Endothelial cell (in vitro differentiated cells): ENCODE results near the gene DAGLA. TPM values are rescaled to one million over a fixed set of nuclear protein-coding genes. Genes with fewer than 3 reads are reported as not detected.

Experiments used
- DNase-seq: peaks from one replicate; pipeline ENCODE4 v3.0.0; 2021; ENCODE audit warnings: low spot score
- H3K27ac Mint-ChIP-seq: one replicate; pipeline ENCODE4 v1.8.0; 2021; ENCODE audit warnings: mixed read lengths, inconsistent platforms; ENCODE audit not compliant: unreplicated experiment
- H3K27me3 Mint-ChIP-seq: one replicate; pipeline ENCODE4 v1.8.0; 2021; ENCODE audit warnings: mild to moderate bottlenecking, moderate library complexity, mixed read lengths, inconsistent platforms; ENCODE audit not compliant: unreplicated experiment
- H3K36me3 Mint-ChIP-seq: one replicate; pipeline ENCODE4 v1.8.0; 2021; ENCODE audit warnings: mild to moderate bottlenecking, low read depth, mixed read lengths, inconsistent platforms; ENCODE audit not compliant: unreplicated experiment
- H3K4me1 Mint-ChIP-seq: one replicate; pipeline ENCODE4 v1.8.0; 2021; ENCODE audit warnings: mild to moderate bottlenecking, mixed read lengths, inconsistent platforms; ENCODE audit not compliant: unreplicated experiment
- H3K4me3 Mint-ChIP-seq: one replicate; pipeline ENCODE4 v1.8.0; 2021; ENCODE audit warnings: mild to moderate bottlenecking, mixed read lengths, inconsistent platforms; ENCODE audit not compliant: unreplicated experiment
- H3K9me3 Mint-ChIP-seq: one replicate; pipeline ENCODE4 v1.8.0; 2021; ENCODE audit warnings: mixed read lengths, inconsistent platforms; ENCODE audit not compliant: unreplicated experiment
- total RNA-seq: library from RNA; stranded (reverse); fragmentation: NEBNext Ultra II Directional; extraction: Animal tissue kit (Norgen Biotek cat#: 25700); gene quantifications from one replicate; pipeline ENCODE4 v1.2.1, GENCODE V29; 2021; ENCODE audit not compliant: unreplicated experiment
- TF ChIP-seq, protein P1 (sequence below): fragments of 200-600 bp; sonication (generic); IDR thresholded peaks from one replicate; pipeline ENCODE4 v1.5.0; 2021; ENCODE audit warnings: antibody characterized with exemption; ENCODE audit not compliant: unreplicated experiment

DAGLA gene
- total RNA-seq, 1 donor from 2014 or later = 3.2 TPM

- H3K27ac Mint-ChIP-seq = no peak overlapping the region
- peaks cover 9% of the 10 kb centered on the region for H3K36me3 Mint-ChIP-seq
- DNase-seq = no peak
- no peak overlapping the region for H3K4me3 Mint-ChIP-seq
- peaks cover 8% of the 10 kb centered on the region for H3K4me1 Mint-ChIP-seq
- TF ChIP-seq, protein P1, sequence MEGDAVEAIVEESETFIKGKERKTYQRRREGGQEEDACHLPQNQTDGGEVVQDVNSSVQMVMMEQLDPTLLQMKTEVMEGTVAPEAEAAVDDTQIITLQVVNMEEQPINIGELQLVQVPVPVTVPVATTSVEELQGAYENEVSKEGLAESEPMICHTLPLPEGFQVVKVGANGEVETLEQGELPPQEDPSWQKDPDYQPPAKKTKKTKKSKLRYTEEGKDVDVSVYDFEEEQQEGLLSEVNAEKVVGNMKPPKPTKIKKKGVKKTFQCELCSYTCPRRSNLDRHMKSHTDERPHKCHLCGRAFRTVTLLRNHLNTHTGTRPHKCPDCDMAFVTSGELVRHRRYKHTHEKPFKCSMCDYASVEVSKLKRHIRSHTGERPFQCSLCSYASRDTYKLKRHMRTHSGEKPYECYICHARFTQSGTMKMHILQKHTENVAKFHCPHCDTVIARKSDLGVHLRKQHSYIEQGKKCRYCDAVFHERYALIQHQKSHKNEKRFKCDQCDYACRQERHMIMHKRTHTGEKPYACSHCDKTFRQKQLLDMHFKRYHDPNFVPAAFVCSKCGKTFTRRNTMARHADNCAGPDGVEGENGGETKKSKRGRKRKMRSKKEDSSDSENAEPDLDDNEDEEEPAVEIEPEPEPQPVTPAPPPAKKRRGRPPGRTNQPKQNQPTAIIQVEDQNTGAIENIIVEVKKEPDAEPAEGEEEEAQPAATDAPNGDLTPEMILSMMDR = no peak
- no peaks in the 10 kb centered on the region for H3K9me3 Mint-ChIP-seq
- peaks cover 6% of the 10 kb centered on the region for H3K27me3 Mint-ChIP-seq
These were observed 895 bp upstream of the DAGLA start for GRCh38 chr11:61679296-61679695.

DNA sequence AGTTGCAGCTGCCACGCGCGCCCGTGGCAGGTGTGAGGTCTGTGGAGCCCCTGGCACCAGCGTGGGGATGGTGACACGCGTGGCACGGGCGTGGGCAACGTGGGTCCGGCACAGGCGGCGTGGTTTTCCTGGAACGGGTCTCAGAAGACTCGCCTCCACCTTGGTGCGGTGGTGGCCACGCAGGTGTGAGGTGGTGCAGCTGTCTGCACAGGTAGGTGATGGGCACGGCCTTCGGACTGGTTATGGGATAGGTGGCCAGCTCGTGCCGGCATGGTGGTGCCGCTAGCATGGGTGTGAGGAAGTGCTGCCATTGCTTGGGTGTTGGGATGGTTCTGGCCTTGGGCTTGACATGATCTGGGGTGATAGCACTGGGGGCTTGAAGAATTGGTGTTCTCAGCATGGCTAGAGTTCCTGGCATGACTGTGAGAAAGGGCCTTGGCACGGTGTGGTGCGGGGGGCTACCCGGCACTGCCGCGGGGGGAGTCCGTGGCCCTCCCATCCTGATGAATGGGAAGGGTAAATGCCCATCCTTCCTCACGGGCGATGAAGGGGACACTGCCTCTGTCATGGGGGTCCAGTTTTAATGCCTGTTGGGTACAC, 531 bp downstream of the DAGLA start:
- H3K27me3 Mint-ChIP-seq = peaks cover 6% of the 10 kb centered on the region
- DNase-seq = no peak

GRCh38 chr11:61682093-61682732, 2.0 kb downstream of the DAGLA start:
- H3K27ac Mint-ChIP-seq = peak overlapping the region; percentile 43
- peaks cover 9% of the 10 kb centered on the region for H3K36me3 Mint-ChIP-seq
- TF ChIP-seq, protein P1 = no peak
- peak overlapping the region; percentile 59 for H3K4me3 Mint-ChIP-seq
- peaks cover 17% of the 10 kb centered on the region for H3K4me1 Mint-ChIP-seq
- no peak for DNase-seq
- H3K9me3 Mint-ChIP-seq = no peaks in the 10 kb centered on the region
- H3K27me3 Mint-ChIP-seq = peaks cover 6% of the 10 kb centered on the region

More for the DNA sequence above, 531 bp downstream of the DAGLA start:
- Mint-ChIP-seq H3K9me3 (no peaks in the 10 kb centered on the region), H3K27ac (peak overlapping the region; percentile 72), H3K36me3 (peaks cover 9% of the 10 kb centered on the region), H3K4me1 (peaks cover 14% of the 10 kb centered on the region), H3K4me3 (peak overlapping the region; percentile 91)
- TF ChIP-seq, protein P1 = no peak

DNA sequence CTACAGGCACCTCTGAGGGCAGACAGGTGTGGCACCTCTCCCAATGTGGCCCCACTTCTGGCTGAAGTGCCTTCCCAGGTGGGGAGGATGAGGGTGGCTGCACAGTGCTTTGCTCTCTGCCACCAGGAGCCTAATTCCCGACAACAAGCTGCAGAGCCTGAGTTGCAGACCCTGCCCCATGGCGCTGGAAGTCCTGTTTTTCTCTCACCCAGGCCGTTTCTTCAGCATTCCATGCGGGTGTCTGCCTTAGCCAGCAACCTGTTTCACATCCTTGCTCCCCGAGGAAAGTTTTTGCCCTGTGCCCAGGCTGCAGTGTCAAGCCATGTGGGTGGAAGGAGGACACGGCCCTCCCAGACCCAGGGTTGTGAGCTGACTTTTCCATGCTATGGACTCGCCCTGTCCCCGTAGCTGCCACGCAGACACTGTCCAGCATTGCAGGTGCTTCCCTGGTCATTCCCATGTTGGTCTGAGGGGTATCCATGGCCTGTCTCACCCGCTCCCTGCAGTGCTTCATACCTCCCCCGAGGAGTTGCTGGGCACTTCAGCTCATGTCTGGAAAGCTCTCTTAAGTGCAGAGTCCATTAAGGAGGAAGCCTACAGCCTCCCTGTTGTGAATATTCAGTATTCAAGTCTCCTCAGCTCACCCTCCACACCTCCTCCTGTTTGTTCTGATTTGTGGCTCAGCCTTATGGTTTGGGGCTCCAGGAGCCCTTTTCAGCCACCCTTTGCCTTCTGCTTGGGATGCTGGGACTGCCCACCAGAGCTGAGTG, 2.9 kb downstream of the DAGLA start:
- Mint-ChIP-seq H3K27ac (no peak overlapping the region), H3K27me3 (peaks cover 6% of the 10 kb centered on the region), H3K36me3 (peaks cover 9% of the 10 kb centered on the region), H3K9me3 (no peaks in the 10 kb centered on the region), H3K4me3 (no peak overlapping the region), H3K4me1 (peaks cover 17% of the 10 kb centered on the region)
- DNase-seq = no peak
- TF ChIP-seq, protein P1 = no peak
